Fibroblast of gingiva (primary cell): ENCODE measurements around the gene PTGDR.

Experiments
- DNase-seq: peaks from one replicate; pipeline ENCODE4 v3.0.0-alpha.2; 2011; ENCODE audit warnings: low read depth

PTGDR gene

GRCh38 chr14:52312931-52313355 lies 45.4 kb downstream of the PTGDR start:
- DNase-seq, result peak; percentile 74

GRCh38 chr14:52313462-52313861 lies 46.0 kb downstream of the PTGDR start:
- DNase-seq, result peak; percentile 51

- DNase-seq, result peak; percentile 99
These were observed 46.6 kb downstream of the PTGDR start, which contains the start of gene PTGER2 for GRCh38 chr14:52313903-52314594. TSS of gene PTGER2 (plus strand) at chr14:52314312. CDS start at chr14:52314549, 237 bp downstream.

GRCh38 chr14:52314595-52315354 lies 47.3 kb downstream of the PTGDR start:
- peak; percentile 24 for DNase-seq

GRCh38 chr14:52315355-52315718 lies 47.8 kb downstream of the PTGDR start:
- DNase-seq, result peak; percentile 58

- DNase-seq, result no peak
These were observed 50.6 kb downstream of the PTGDR start for GRCh38 chr14:52318062-52318461.

GRCh38 chr14:52318826-52319645 lies 51.5 kb downstream of the PTGDR start:
- peak; percentile 67 for DNase-seq

GRCh38 chr14:52319919-52320318 lies 52.4 kb downstream of the PTGDR start:
- no peak for DNase-seq

- DNase-seq, result peak; percentile 82
These were observed 57.6 kb downstream of the PTGDR start for GRCh38 chr14:52325126-52325525.

GRCh38 chr14:52325630-52326029 lies 58.1 kb downstream of the PTGDR start:
- peak; percentile 78 for DNase-seq
